Measurements from ENCODE around the gene ZFAND3.

DNA sequence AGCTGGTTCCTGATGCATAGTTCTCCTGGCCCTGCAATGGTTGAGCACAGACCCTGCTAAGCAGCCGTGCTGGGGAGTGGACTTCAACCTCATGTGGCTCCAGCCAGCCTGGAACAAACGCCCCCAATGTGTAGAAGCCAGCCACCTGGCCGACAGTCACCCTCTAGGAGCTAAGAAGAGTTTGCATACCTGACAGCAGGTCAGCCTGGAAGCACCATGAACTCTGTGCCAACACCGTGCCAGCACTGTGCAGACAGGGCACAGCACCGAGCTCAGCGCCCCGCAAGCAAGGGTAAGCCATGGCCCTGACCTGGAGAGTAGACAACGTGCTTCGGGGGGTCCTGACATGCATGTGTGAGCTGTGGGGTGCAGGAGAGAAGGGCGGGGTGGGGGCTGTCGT is 356.3 kb downstream of the ZFAND3 start:
- TF ChIP-seq EZH2 (IDR thresholded peaks at IDR 0.05; ENCODE audit: low read depth, unreplicated experiment) (no peak), CTCF (conservative IDR thresholded peaks at IDR 0.05; ENCODE audit: low read depth in 2 of 2) (no peak), EZH2phosphoT487 (IDR thresholded peaks at IDR 0.05; ENCODE audit: unreplicated experiment) (no peak)

Data from GM23338 (cell line).